Upper lobe of left lung (tissue), 4 donors: Measurements from ENCODE around the gene ANKRD18B.
"Not testable (repeated sequence)": the region's sequence is repeated elsewhere in the genome, so short reads cannot be mapped to it uniquely, and the experiment has no call there.

Source experiments
- EP300 ChIP-seq, 4 donors: sonication (generic); formaldehyde crosslinking; IDR thresholded peaks; one replicate each; pipeline ENCODE4 v1.5.1; 2017; ENCODE audit warnings: antibody characterized with exemption in 4 of 4, control low read depth in 2 of 4
- POLR2A ChIP-seq, 4 donors: fragments of 450-650 bp; IDR thresholded peaks; one replicate each; pipeline ENCODE4 v1.5.1; 2016 to 2017; ENCODE audit warnings: antibody characterized with exemption in 4 of 4, mild to moderate bottlenecking in 2 of 4
- POLR2AphosphoS5 ChIP-seq, 2 donors: sonication (generic); formaldehyde crosslinking; IDR thresholded peaks; one replicate each; pipeline ENCODE4 v1.5.1; 2017; ENCODE audit warnings: antibody characterized with exemption in 2 of 2
- TF ChIP-seq, protein P1 (sequence below), 6 experiments: fragments of 450-650 bp in 4 of 6; fragments of 200-600 bp in 2 of 6; sonication (generic) in 2 of 6; IDR thresholded peaks; one replicate each; pipeline ENCODE4 v1.5.1; 2016 to 2019; ENCODE audit warnings: antibody characterized with exemption in 6 of 6

- TF ChIP-seq, protein P1, sequence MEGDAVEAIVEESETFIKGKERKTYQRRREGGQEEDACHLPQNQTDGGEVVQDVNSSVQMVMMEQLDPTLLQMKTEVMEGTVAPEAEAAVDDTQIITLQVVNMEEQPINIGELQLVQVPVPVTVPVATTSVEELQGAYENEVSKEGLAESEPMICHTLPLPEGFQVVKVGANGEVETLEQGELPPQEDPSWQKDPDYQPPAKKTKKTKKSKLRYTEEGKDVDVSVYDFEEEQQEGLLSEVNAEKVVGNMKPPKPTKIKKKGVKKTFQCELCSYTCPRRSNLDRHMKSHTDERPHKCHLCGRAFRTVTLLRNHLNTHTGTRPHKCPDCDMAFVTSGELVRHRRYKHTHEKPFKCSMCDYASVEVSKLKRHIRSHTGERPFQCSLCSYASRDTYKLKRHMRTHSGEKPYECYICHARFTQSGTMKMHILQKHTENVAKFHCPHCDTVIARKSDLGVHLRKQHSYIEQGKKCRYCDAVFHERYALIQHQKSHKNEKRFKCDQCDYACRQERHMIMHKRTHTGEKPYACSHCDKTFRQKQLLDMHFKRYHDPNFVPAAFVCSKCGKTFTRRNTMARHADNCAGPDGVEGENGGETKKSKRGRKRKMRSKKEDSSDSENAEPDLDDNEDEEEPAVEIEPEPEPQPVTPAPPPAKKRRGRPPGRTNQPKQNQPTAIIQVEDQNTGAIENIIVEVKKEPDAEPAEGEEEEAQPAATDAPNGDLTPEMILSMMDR (IDR thresholded peaks at IDR 0.05): not testable (repeated sequence)
- not testable (repeated sequence) for TF ChIP-seq EP300, POLR2A, POLR2AphosphoS5 (IDR thresholded peaks at IDR 0.05)
These were observed 30.2 kb upstream of the ANKRD18B start for GRCh38 chr9:33493819-33494218.
